Measurements from ENCODE around the gene FRMPD1. TPM values are rescaled to one million over a fixed set of nuclear protein-coding genes. Genes with fewer than 3 reads are reported as not detected.

Gene FRMPD1
- total RNA-seq, 1 experiment from 2014 or later: 0.26 TPM

DNA sequence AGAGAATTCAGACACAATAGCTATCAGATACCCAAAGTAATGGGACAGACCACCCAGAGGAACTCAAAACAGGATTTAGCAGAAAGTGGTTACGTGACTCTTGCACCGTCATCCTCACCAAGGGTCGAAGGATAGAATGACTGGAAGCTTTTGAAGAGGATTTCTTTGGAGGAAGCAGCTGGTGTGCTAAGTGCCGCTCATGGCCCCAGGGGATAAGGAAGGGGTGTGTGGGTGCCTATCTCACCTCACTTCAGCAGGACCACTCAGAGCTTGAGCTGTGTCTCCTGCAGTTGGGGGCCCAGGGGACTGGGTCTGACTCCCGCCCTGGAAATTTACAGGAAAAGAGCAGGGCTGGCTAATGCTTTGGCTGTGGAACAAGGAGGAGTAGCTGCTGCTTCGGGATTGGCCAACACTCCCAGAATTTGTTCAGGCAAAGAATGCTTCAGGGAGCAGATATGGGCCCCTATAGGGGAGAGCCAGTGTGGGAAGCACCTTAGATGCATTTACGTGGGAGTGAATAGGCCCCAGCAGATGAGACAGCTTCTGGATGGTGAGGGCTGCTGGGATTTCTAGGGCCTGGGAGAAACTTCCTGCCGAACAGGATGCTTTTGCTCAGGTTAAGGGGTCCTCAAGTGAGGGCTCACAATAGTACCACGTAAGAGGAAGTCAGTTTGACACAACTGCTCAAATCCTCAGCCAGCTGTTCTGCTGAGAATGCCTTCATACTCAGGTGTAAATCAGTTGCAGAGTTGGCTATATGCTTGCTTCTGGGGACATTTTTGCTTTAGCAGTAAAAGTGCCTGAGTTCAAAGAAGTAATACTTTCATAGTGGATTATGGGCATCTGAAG, 29.3 kb upstream of the FRMPD1 start (continued):
- TF ChIP-seq IRF2 (CRISPR knock-in tag; IDR thresholded peaks at IDR 0.05; ENCODE audit: borderline replicate concordance, low read depth): no peak
- TF ChIP-seq, protein P1, sequence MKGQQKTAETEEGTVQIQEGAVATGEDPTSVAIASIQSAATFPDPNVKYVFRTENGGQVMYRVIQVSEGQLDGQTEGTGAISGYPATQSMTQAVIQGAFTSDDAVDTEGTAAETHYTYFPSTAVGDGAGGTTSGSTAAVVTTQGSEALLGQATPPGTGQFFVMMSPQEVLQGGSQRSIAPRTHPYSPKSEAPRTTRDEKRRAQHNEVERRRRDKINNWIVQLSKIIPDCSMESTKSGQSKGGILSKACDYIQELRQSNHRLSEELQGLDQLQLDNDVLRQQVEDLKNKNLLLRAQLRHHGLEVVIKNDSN (CRISPR knock-in tag; IDR thresholded peaks at IDR 0.05): no peak
- TF ChIP-seq CREM (CRISPR knock-in tag; IDR thresholded peaks at IDR 0.05): no peak
- no peak for TF ChIP-seq ETV6 (CRISPR knock-in tag; IDR thresholded peaks at IDR 0.05)
- TF ChIP-seq, protein P2, sequence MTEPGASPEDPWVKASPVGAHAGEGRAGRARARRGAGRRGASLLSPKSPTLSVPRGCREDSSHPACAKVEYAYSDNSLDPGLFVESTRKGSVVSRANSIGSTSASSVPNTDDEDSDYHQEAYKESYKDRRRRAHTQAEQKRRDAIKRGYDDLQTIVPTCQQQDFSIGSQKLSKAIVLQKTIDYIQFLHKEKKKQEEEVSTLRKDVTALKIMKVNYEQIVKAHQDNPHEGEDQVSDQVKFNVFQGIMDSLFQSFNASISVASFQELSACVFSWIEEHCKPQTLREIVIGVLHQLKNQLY (CRISPR knock-in tag; IDR thresholded peaks at IDR 0.05): no peak
- TF ChIP-seq, protein P3, sequence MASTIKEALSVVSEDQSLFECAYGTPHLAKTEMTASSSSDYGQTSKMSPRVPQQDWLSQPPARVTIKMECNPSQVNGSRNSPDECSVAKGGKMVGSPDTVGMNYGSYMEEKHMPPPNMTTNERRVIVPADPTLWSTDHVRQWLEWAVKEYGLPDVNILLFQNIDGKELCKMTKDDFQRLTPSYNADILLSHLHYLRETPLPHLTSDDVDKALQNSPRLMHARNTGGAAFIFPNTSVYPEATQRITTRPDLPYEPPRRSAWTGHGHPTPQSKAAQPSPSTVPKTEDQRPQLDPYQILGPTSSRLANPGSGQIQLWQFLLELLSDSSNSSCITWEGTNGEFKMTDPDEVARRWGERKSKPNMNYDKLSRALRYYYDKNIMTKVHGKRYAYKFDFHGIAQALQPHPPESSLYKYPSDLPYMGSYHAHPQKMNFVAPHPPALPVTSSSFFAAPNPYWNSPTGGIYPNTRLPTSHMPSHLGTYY (CRISPR knock-in tag; IDR thresholded peaks at IDR 0.05): no peak
- TF ChIP-seq, protein P4, sequence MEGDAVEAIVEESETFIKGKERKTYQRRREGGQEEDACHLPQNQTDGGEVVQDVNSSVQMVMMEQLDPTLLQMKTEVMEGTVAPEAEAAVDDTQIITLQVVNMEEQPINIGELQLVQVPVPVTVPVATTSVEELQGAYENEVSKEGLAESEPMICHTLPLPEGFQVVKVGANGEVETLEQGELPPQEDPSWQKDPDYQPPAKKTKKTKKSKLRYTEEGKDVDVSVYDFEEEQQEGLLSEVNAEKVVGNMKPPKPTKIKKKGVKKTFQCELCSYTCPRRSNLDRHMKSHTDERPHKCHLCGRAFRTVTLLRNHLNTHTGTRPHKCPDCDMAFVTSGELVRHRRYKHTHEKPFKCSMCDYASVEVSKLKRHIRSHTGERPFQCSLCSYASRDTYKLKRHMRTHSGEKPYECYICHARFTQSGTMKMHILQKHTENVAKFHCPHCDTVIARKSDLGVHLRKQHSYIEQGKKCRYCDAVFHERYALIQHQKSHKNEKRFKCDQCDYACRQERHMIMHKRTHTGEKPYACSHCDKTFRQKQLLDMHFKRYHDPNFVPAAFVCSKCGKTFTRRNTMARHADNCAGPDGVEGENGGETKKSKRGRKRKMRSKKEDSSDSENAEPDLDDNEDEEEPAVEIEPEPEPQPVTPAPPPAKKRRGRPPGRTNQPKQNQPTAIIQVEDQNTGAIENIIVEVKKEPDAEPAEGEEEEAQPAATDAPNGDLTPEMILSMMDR (IDR thresholded peaks at IDR 0.05): no peak
- TF ChIP-seq NFATC4 (CRISPR knock-in tag; IDR thresholded peaks at IDR 0.05): no peak
- no peak for TF ChIP-seq FOXP1 (CRISPR knock-in tag; IDR thresholded peaks at IDR 0.05; ENCODE audit: borderline replicate concordance)

DNA sequence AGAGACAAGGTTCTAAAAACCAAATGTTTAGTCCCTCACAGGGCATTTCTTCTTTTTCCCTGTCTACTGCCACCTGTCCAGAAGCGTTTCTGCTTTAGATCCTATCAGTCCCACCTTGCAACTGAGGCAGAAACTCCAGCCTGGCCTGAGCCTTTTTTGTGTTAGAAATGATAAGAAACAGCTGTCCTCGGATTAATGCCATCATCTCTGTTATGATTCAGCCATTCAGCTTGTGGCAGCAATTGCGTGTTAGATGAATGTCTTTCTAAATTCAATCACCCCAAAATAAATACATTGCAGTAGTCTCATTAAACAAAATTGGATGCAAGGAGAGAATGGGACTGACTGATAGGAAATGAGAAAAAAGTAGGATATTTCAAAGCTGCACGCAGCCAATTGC, 28.3 kb upstream of the FRMPD1 start:
- Mint-ChIP-seq H3K4me3 (no peak overlapping the region), H3K36me3 (no peaks in the 10 kb centered on the region), H3K4me1 (peaks cover 26% of the 10 kb centered on the region), H3K27me3 (ENCODE audit: low read depth) (no peaks in the 10 kb centered on the region), H3K9me3 (no peaks in the 10 kb centered on the region), H3K27ac (no peak overlapping the region)
- POLR2A ChIA-PET: no interaction called here
- TF ChIP-seq GABPB1 (CRISPR knock-in tag; IDR thresholded peaks at IDR 0.05): no peak
- TF ChIP-seq RORB (CRISPR knock-in tag; IDR thresholded peaks at IDR 0.05): no peak
- TF ChIP-seq, protein P4 (IDR thresholded peaks at IDR 0.05): no peak
- TF ChIP-seq, protein P5, sequence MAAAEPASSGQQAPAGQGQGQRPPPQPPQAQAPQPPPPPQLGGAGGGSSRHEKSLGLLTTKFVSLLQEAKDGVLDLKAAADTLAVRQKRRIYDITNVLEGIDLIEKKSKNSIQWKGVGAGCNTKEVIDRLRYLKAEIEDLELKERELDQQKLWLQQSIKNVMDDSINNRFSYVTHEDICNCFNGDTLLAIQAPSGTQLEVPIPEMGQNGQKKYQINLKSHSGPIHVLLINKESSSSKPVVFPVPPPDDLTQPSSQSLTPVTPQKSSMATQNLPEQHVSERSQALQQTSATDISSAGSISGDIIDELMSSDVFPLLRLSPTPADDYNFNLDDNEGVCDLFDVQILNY (CRISPR knock-in tag; IDR thresholded peaks at IDR 0.05): no peak
- TF ChIP-seq NFE2L1 (CRISPR knock-in tag; IDR thresholded peaks at IDR 0.05): no peak
- no peak for TF ChIP-seq ZNF416 (CRISPR knock-in tag; IDR thresholded peaks at IDR 0.05)
- TF ChIP-seq ZNF138 (CRISPR knock-in tag; conservative IDR thresholded peaks at IDR 0.05): no peak
- no peak for TF ChIP-seq ELF4 (CRISPR knock-in tag; IDR thresholded peaks at IDR 0.05; ENCODE audit: low read depth)
- no peak for TF ChIP-seq ZNF219 (CRISPR knock-in tag; IDR thresholded peaks at IDR 0.05; ENCODE audit: borderline replicate concordance)
- no peak for TF ChIP-seq MXD4 (CRISPR knock-in tag; IDR thresholded peaks at IDR 0.05; ENCODE audit: borderline replicate concordance)
- TF ChIP-seq, protein P6, sequence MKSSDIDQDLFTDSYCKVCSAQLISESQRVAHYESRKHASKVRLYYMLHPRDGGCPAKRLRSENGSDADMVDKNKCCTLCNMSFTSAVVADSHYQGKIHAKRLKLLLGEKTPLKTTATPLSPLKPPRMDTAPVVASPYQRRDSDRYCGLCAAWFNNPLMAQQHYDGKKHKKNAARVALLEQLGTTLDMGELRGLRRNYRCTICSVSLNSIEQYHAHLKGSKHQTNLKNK (CRISPR knock-in tag; IDR thresholded peaks at IDR 0.05): no peak
- no peak for TF ChIP-seq ZNF121 (CRISPR knock-in tag; IDR thresholded peaks at IDR 0.05)
- no peak for TF ChIP-seq TEAD4 (CRISPR knock-in tag; IDR thresholded peaks at IDR 0.05)
- TF ChIP-seq NR3C1 (CRISPR knock-in tag; conservative IDR thresholded peaks at IDR 0.05; ENCODE audit: low read depth): no peak
- no peak for TF ChIP-seq SP1 (CRISPR knock-in tag; conservative IDR thresholded peaks at IDR 0.05)
- TF ChIP-seq FOXP1 (CRISPR knock-in tag; IDR thresholded peaks at IDR 0.05; ENCODE audit: borderline replicate concordance): no peak
- ATAC-seq (no peak), DNase-seq (ENCODE audit: low spot score) (no peak)
- CTCF ChIA-PET: interaction anchor here (1.2 kb wide), 1 partner anchor 46 kb away, joined by 6 read pairs; no protein-coding TSS in a partner anchor
